GM20000 (cell line): ENCODE data around the gene NRL.

Experiments used
- DNase-seq: peaks from one replicate; pipeline ENCODE4 v3.0.0; 2012; ENCODE audit warnings: low spot score
- TF ChIP-seq, protein P1 (sequence below): IDR thresholded peaks from 2 replicates; pipeline ENCODE4 v1.5.1; 2012; ENCODE audit warnings: mild to moderate bottlenecking, control low read depth; ENCODE audit errors: extremely low read depth, missing control alignments

NRL gene

DNA sequence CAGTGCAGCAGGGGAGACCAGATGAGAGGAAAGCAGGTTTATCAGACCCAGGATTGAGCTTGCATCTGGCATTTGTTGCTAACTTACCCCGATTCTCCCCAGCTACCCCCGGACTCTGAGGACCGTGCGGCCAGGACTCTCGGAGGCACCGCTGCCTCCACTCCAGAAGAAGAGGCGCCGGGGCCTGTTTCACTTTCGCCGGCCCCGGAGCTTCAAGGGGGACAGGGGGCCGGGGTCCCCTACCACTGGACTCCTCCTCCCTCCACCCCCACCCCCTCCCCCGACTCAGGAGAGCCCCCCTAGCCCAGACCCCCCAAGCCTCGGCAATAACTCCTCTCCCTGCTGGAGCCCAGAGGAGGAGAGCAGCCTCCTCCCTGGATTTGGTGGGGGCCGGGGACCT is 49.9 kb downstream of the NRL start:
- no peak for DNase-seq
- TF ChIP-seq, protein P1, sequence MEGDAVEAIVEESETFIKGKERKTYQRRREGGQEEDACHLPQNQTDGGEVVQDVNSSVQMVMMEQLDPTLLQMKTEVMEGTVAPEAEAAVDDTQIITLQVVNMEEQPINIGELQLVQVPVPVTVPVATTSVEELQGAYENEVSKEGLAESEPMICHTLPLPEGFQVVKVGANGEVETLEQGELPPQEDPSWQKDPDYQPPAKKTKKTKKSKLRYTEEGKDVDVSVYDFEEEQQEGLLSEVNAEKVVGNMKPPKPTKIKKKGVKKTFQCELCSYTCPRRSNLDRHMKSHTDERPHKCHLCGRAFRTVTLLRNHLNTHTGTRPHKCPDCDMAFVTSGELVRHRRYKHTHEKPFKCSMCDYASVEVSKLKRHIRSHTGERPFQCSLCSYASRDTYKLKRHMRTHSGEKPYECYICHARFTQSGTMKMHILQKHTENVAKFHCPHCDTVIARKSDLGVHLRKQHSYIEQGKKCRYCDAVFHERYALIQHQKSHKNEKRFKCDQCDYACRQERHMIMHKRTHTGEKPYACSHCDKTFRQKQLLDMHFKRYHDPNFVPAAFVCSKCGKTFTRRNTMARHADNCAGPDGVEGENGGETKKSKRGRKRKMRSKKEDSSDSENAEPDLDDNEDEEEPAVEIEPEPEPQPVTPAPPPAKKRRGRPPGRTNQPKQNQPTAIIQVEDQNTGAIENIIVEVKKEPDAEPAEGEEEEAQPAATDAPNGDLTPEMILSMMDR: no peak

DNA sequence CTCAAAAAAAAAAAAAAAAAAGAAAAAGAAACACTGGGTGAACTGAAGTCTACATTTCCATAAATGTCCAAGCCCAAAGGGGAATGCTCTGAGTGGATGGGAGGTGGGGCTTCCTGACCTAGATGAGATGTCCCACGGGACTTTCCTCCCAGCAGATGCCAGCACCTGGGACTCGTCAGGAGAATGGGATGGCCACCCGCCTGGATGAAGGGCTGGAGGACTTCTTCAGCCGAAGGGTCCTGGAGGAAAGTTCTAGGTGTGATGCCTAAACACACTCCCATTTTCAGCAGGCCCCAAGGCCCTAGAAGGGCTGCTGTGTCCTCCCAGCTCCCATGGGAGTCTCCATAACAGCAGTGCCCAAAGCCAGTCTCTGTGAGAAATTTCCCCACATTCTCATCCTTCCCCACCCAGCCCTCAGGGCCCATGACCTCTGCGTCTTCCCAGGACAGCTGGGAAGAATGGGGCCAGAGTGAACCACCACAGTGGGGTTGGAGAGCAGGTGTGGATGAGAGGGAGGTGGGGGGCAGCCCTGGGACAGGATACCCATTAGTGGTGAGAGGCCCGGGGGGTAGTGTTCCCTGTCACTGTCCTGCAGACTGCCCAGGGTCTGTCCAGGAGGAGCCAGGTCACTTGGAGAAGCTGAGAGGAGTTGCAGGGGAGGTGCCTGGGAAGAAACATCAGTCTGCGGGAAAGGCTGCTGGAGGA is 50.5 kb downstream of the NRL start:
- no peak for DNase-seq
- TF ChIP-seq, protein P1: no peak

DNA sequence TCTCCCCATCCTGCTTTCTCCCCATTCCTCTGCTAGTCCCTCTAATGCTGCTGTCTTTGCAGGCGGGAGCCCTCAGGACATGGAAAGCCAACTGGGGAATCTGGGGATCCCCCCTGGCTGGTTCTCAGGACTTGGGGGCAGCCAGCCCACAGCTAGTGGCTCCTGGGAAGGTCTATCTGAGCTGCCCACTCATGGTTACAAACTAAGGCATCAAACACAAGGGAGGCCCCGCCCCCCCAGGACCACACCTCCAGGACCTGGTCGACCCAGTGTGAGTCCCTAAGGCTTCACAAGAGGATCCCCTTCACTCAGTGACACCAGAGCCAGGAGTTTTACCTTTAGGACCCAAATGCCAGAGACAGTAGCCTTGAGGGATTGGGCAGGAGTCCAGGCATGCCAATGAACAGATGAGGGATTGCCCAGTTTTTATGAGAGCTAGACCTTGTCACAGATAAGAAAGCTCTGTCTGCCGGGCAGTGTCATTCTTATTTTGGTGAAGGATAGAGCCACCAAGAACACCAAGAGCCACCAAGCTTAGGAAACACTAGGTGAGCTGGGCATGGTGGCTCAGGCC is 51.4 kb downstream of the NRL start:
- DNase-seq: no peak
- TF ChIP-seq, protein P1: no peak

DNA sequence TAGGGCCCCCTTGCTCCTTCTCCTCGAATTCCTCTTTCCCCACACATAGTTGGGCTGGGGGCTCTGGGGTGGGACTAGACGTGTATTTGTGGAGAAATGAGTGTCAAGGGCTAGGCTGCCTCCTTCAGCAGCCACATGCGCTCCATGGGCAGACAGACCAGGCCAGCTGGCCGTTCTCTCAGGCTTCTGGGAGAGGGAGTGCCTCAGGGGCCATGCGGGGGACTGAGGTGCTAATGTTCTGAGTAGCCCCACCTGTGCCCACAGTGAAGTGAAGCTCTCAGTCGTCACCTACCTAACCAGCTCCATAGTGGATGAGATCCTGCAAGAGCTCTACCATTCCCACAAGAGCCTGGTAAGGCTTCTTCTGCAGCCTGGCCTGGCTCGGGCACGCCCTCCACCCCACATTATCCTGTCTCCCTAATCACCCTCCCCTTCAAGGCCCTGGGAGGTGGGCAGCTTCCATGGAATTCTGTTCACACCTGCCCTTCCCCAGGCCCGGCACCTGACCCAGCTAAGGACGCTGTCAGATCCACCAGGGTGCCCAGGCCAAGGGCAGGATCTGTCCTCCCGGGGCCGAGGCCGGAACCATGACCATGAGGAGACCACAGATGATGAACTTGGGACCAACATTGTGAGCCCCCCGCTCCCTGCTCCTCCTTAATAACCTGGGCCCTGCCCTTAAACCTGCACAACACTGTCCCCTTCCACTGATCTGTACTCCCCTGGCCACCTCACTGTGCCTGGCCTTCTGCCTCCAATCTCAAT is 52.4 kb downstream of the NRL start:
- TF ChIP-seq, protein P1: no peak
- no peak for DNase-seq

DNA sequence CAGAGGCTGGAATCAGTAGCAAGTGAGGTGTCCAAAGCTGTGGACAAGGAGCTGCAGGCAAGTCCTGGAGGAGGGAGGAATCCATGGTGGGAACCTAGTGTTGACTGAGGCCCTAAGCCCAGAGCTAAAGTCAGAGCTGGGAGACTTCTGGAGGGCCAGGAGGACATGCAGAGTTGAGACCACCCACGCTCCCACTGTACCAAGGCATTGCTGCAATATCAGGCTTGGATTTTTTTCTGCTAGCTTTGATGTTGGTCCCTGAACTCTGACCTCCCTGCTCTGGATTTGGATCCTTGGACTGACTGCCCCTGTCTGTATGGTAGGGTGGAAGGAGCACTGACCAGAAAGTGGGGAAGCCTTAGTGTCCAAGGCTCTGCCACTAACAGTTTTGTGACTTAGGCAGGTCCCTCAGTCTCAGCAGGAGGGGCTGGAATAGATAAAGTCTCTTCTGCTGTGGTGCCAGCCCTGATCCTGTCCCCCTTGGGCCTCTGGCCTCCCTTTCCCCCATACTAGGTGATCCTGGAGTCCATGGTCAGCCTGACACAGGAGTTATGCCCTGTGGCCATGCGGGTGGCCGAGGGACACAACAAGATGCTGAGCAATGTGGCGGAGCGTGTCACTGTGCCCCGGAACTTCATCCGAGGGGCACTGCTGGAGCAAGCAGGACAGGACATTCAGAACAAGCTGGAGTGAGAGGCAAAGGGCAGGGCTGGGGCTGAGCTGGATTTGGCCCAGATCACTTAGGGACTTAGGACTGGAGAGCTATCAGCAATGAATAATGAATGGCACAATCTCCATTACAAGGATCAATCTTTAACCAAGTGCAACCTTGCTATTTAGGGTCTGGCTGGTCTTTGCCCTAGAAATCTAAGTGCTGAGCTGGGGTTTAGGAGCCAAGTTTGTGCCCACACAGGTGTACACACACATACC is 53.5 kb downstream of the NRL start:
- TF ChIP-seq, protein P1: no peak
- no peak for DNase-seq

DNA sequence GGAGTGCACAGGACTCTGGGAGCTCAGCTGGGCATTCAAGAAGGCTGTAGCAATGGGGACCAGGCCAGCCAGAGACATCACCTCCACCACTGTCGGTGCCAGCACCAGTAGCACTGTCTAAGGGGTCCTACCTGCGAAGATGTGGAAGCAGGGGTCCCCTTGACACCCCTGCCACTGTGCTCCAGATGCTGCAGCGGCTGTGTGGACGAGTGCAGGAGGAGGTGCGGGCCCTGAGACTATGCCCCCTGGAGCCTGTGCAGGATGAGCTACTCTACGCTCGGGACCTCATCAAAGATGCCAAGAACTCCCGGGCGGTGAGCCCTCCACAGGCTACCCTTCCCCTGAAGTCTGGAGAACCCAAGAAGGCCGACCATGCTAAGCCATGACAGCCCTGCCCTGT is 54.3 kb downstream of the NRL start:
- TF ChIP-seq, protein P1: no peak
- no peak for DNase-seq
